ENCODE data around the gene RAD51D. TPM values are rescaled to one million over a fixed set of nuclear protein-coding genes. Genes with fewer than 3 reads are reported as not detected.
A peak's percentile ranks its signal among the peaks of the same experiment; 100 is the strongest.
"Not testable (repeated sequence)": the region's sequence is repeated elsewhere in the genome, so short reads cannot be mapped to it uniquely, and the experiment has no call there.

Gene RAD51D
- total RNA-seq, 2 experiments from 2014 or later = 25.6 to 25.9 TPM

GRCh38 chr17:35056013-35056412, 63.6 kb downstream of the RAD51D start:
- CTCF ChIA-PET = interaction anchor here (1.5 kb wide), 1 partner anchor 63 kb away, joined by 5 read pairs; no protein-coding TSS in a partner anchor
- POLR2A ChIA-PET = interaction anchor here (10.7 kb wide), 1 partner anchor 8 kb away, joined by 126 read pairs; the partner anchor contains the start of gene RFFL
- no peak overlapping the region for H3K27ac Mint-ChIP-seq

GRCh38 chr17:35053204-35053603, 66.5 kb downstream of the RAD51D start:
- POLR2A ChIA-PET = interaction anchor here (1.2 to 10.7 kb wide), 6 partner anchors 11 to 72 kb away, joined by 4 to 126 read pairs (median 8); partner anchors contain the start of gene RFFL
- Mint-ChIP-seq H3K4me3 (no peak overlapping the region), H3K36me3 (ENCODE audit: low read depth) (peaks cover 40% of the 10 kb centered on the region), H3K27me3 (no peaks in the 10 kb centered on the region), H3K27ac (peak overlapping the region; percentile 88), H3K9me3 (no peaks in the 10 kb centered on the region), H3K4me1 (peaks cover 60% of the 10 kb centered on the region)
- CTCF ChIA-PET = interaction anchor here (1.4 to 2.5 kb wide), 2 partner anchors 10 to 30 kb away, joined by 3 to 12 read pairs; partner anchors contain the start of gene RFFL
- DNase-seq = no peak

More at GRCh38 chr17:35056013-35056412, 63.6 kb downstream of the RAD51D start:
- Mint-ChIP-seq H3K27me3 (no peaks in the 10 kb centered on the region), H3K4me3 (no peak overlapping the region), H3K4me1 (peaks cover 43% of the 10 kb centered on the region), H3K36me3 (ENCODE audit: low read depth) (peaks cover 49% of the 10 kb centered on the region), H3K9me3 (no peaks in the 10 kb centered on the region)
- no peak for DNase-seq

GRCh38 chr17:35052780-35053179, 66.9 kb downstream of the RAD51D start:
- DNase-seq = no peak
- Mint-ChIP-seq H3K4me3 (no peak overlapping the region), H3K27ac (peak overlapping the region; percentile 88), H3K9me3 (no peaks in the 10 kb centered on the region), H3K36me3 (ENCODE audit: low read depth) (peaks cover 37% of the 10 kb centered on the region), H3K4me1 (peaks cover 60% of the 10 kb centered on the region), H3K27me3 (no peaks in the 10 kb centered on the region)
- CTCF ChIA-PET = interaction anchor here (1.4 to 2.5 kb wide), 2 partner anchors 10 to 30 kb away, joined by 3 to 12 read pairs; partner anchors contain the start of gene RFFL
- POLR2A ChIA-PET = interaction anchor here (1.2 to 10.7 kb wide), 5 partner anchors 12 to 72 kb away, joined by 4 to 126 read pairs (median 9); partner anchors contain the start of gene RFFL

GRCh38 chr17:35052241-35052610, 67.4 kb downstream of the RAD51D start:
- Mint-ChIP-seq H3K9me3 (no peaks in the 10 kb centered on the region), H3K27me3 (no peaks in the 10 kb centered on the region), H3K36me3 (ENCODE audit: low read depth) (peaks cover 33% of the 10 kb centered on the region), H3K4me3 (peak overlapping the region; percentile 42), H3K4me1 (peaks cover 58% of the 10 kb centered on the region), H3K27ac (peak overlapping the region; percentile 88)
- CTCF ChIA-PET = interaction anchor here (1.1 to 4.4 kb wide), 3 partner anchors 30 to 68 kb away, joined by 3 to 15 read pairs (median 4); partner anchors contain the start of gene RAD51D
- no peak for DNase-seq
- POLR2A ChIA-PET = interaction anchor here (1.0 to 10.7 kb wide), 7 partner anchors 9 to 72 kb away, joined by 3 to 126 read pairs (median 8); partner anchors contain the start of genes LIG3 and RFFL

- Mint-ChIP-seq H3K4me3 (peak overlapping the region; percentile 53), H3K27me3 (no peaks in the 10 kb centered on the region), H3K27ac (peak overlapping the region; percentile 88), H3K9me3 (no peaks in the 10 kb centered on the region), H3K4me1 (peaks cover 63% of the 10 kb centered on the region), H3K36me3 (ENCODE audit: low read depth) (peaks cover 37% of the 10 kb centered on the region)
- POLR2A ChIA-PET = interaction anchor here (0.9 to 10.7 kb wide), 10 partner anchors 10 to 71 kb away, joined by 3 to 126 read pairs (median 4); partner anchors contain the start of genes LIG3 and RFFL
- no peak for DNase-seq
- CTCF ChIA-PET = interaction anchor here (1.0 to 4.4 kb wide), 4 partner anchors 12 to 68 kb away, joined by 3 to 15 read pairs (median 6); partner anchors contain the start of genes RAD51D and RFFL
Observed at GRCh38 chr17:35051579-35052240, 68.0 kb downstream of the RAD51D start.

- peak; percentile 50 for DNase-seq
- POLR2A ChIA-PET = interaction anchor here (0.7 to 10.7 kb wide), 13 partner anchors 10 to 71 kb away, joined by 3 to 126 read pairs (median 3); partner anchors contain the start of genes LIG3 and RFFL
- Mint-ChIP-seq H3K9me3 (no peaks in the 10 kb centered on the region), H3K4me1 (peaks cover 69% of the 10 kb centered on the region), H3K4me3 (peak overlapping the region; percentile 53), H3K27ac (peak overlapping the region; percentile 88), H3K27me3 (no peaks in the 10 kb centered on the region), H3K36me3 (ENCODE audit: low read depth) (peaks cover 37% of the 10 kb centered on the region)
- CTCF ChIA-PET = interaction anchor here (0.7 to 4.4 kb wide), 5 partner anchors 12 to 69 kb away, joined by 3 to 15 read pairs (median 4); partner anchors contain the start of genes RAD51D and RFFL
Observed at GRCh38 chr17:35051183-35051578, 68.5 kb downstream of the RAD51D start.

GRCh38 chr17:35050170-35050569, 69.5 kb downstream of the RAD51D start:
- peak overlapping the region; percentile 53 for H3K27ac Mint-ChIP-seq
- CTCF ChIA-PET = interaction anchor here (0.7 to 4.4 kb wide), 4 partner anchors 13 to 40 kb away, joined by 3 to 15 read pairs (median 6); partner anchors contain the start of gene RFFL
- POLR2A ChIA-PET = interaction anchor here (1.0 to 10.7 kb wide), 8 partner anchors 9 to 89 kb away, joined by 3 to 126 read pairs (median 4); partner anchors contain the start of genes CCT6B, RFFL and ZNF830

GRCh38 chr17:35048685-35049379, 70.8 kb downstream of the RAD51D start:
- Mint-ChIP-seq H3K9me3 (no peaks in the 10 kb centered on the region), H3K36me3 (ENCODE audit: low read depth) (peaks cover 25% of the 10 kb centered on the region), H3K27ac (peak overlapping the region; percentile 63), H3K27me3 (no peaks in the 10 kb centered on the region), H3K4me1 (peaks cover 73% of the 10 kb centered on the region), H3K4me3 (peak overlapping the region; percentile 19)
- ChIA-PET POLR2A (interaction anchor here (1.5 to 10.7 kb wide), 4 partner anchors 16 to 38 kb away, joined by 4 to 126 read pairs (median 46); partner anchors contain the start of gene RFFL), CTCF (interaction anchor here (1.6 to 4.4 kb wide), 3 partner anchors 15 to 70 kb away, joined by 4 to 24 read pairs (median 15); partner anchors contain the start of gene RFFL)
- DNase-seq = no peak

More at GRCh38 chr17:35050170-35050569, 69.5 kb downstream of the RAD51D start:
- Mint-ChIP-seq H3K4me1 (peaks cover 74% of the 10 kb centered on the region), H3K4me3 (no peak overlapping the region), H3K9me3 (no peaks in the 10 kb centered on the region), H3K27me3 (no peaks in the 10 kb centered on the region), H3K36me3 (ENCODE audit: low read depth) (peaks cover 32% of the 10 kb centered on the region)
- DNase-seq = no peak

GRCh38 chr17:35046740-35047283, 72.8 kb downstream of the RAD51D start:
- Mint-ChIP-seq H3K27ac (peak overlapping the region; percentile 93), H3K9me3 (no peaks in the 10 kb centered on the region), H3K4me1 (peaks cover 55% of the 10 kb centered on the region), H3K27me3 (no peaks in the 10 kb centered on the region), H3K4me3 (peak overlapping the region; percentile 70), H3K36me3 (ENCODE audit: low read depth) (peaks cover 20% of the 10 kb centered on the region)
- DNase-seq = peak; percentile 77
- POLR2A ChIA-PET = interaction anchor here (0.7 to 10.7 kb wide), 23 partner anchors 11 to 196 kb away, joined by 3 to 126 read pairs (median 5); partner anchors contain the start of genes CCT6B, LIG3, RFFL and SLFN5
- CTCF ChIA-PET = interaction anchor here (1.0 to 3.1 kb wide), 9 partner anchors 17 to 73 kb away, joined by 3 to 24 read pairs (median 5); partner anchors contain the start of genes RAD51D and RFFL

GRCh38 chr17:35046245-35046644, 73.4 kb downstream of the RAD51D start:
- POLR2A ChIA-PET = interaction anchor here (0.7 to 10.7 kb wide), 23 partner anchors 11 to 197 kb away, joined by 3 to 126 read pairs (median 5); partner anchors contain the start of genes CCT6B, LIG3, RFFL and SLFN5

GRCh38 chr17:35045458-35045979, 74.1 kb downstream of the RAD51D start:
- CTCF ChIA-PET = interaction anchor here (0.8 to 2.5 kb wide), 3 partner anchors 23 to 44 kb away, joined by 3 to 10 read pairs (median 7); no protein-coding TSS in a partner anchor
- POLR2A ChIA-PET = interaction anchor here (1.5 to 10.7 kb wide), 6 partner anchors 17 to 84 kb away, joined by 9 to 126 read pairs (median 12); partner anchors contain the start of genes CCT6B, RFFL and ZNF830
- peak overlapping the region; percentile 93 for H3K27ac Mint-ChIP-seq
- H3K4me3 Mint-ChIP-seq = peak overlapping the region; percentile 70
- H3K4me1 Mint-ChIP-seq = peaks cover 46% of the 10 kb centered on the region
- DNase-seq, H3K27me3 Mint-ChIP-seq, H3K9me3 Mint-ChIP-seq: not testable (repeated sequence)
- peaks cover 27% of the 10 kb centered on the region for H3K36me3 Mint-ChIP-seq (ENCODE audit: low read depth)

More at GRCh38 chr17:35046245-35046644, 73.4 kb downstream of the RAD51D start:
- CTCF ChIA-PET = interaction anchor here (1.0 to 3.1 kb wide), 9 partner anchors 18 to 74 kb away, joined by 3 to 24 read pairs (median 5); partner anchors contain the start of genes RAD51D and RFFL
- Mint-ChIP-seq H3K4me3 (peak overlapping the region; percentile 70), H3K27ac (peak overlapping the region; percentile 93), H3K36me3 (ENCODE audit: low read depth) (peaks cover 22% of the 10 kb centered on the region), H3K27me3 (no peaks in the 10 kb centered on the region), H3K4me1 (peaks cover 49% of the 10 kb centered on the region), H3K9me3 (no peaks in the 10 kb centered on the region)
- no peak for DNase-seq

Data from activated CD4-positive, alpha-beta memory T cell treated with anti-CD3 and anti-CD28 coated beads, Interleukin-2, amount 10 ng/mL, durations not matched to agents 7 days and 5 days (primary cell).